IPS-18c (cell line): ENCODE data around the gene CBX4.

Experiments used
- H3K4me3 ChIP-seq: 2 replicates; pipeline ENCODE4 v1.7.0; 2013; ENCODE audit warnings: low read depth, mild to moderate bottlenecking, low read length, moderate library complexity; ENCODE audit not compliant: insufficient read depth
- H3K9me3 ChIP-seq: one replicate; pipeline ENCODE4 v1.6.1; 2013; ENCODE audit warnings: mild to moderate bottlenecking, low read length, moderate library complexity; ENCODE audit not compliant: control insufficient read depth, insufficient read depth

The CBX4 gene

DNA sequence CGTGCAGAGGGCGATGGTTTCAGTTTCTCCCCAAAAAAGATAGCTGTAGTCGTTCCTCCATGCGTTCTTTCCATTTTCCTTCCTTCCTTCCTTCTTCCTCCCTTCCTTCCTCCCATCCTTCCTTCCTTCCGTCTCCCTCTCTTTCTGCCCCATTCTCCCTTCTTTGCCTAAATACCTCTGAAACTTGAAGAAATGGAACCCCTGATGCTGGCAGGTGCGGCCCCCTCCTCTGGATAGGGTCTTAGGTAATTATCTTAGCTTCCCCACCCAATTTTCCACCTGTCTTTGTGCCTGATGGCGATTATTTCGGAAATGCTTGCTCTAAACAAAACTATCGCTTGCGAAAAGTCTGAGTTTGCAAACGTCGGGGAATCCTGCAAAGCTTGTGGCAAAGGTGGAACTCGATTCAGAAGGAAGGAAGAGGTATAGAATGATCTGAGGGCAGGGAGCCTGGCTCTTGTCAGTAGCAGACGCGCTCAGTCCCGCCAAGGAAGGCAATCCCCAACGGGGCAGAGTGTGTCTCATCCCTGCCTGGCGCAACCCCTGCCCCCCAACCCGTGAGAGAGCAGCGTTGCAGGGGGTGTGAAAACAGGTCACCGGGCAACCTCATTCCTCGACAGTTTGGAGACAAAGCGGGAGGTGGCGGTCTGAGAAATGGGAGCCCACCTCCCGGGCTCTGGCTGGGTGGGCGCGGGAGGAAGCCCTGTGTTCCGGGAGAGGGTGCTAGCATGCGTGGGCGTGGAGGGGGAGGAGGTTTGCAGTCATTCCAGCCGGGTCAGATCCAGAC is 39.5 kb downstream of the CBX4 start:
- H3K9me3 ChIP-seq = peaks cover 2% of the 10 kb centered on the region
- no peak overlapping the region for H3K4me3 ChIP-seq

DNA sequence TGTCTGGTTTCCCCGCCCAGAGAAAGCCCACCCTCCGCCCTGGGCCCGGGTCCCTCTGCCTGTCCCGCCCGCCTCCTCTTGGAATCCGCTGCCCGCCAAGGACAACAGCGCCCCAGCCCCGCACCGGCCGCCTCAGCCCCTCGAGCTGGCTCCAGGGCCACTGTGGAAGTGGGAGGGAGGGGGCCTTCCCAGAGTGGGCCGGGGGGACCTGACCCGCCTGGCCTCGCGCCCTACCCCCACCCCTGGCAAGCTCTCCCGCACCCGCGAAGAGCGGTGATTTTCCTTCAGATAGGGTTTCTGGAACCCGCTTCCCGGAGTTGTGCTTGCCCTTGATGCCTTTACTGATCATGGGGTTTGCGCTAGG is 40.1 kb downstream of the CBX4 start:
- Histone ChIP-seq H3K4me3 (no peak overlapping the region), H3K9me3 (peaks cover 2% of the 10 kb centered on the region)

DNA sequence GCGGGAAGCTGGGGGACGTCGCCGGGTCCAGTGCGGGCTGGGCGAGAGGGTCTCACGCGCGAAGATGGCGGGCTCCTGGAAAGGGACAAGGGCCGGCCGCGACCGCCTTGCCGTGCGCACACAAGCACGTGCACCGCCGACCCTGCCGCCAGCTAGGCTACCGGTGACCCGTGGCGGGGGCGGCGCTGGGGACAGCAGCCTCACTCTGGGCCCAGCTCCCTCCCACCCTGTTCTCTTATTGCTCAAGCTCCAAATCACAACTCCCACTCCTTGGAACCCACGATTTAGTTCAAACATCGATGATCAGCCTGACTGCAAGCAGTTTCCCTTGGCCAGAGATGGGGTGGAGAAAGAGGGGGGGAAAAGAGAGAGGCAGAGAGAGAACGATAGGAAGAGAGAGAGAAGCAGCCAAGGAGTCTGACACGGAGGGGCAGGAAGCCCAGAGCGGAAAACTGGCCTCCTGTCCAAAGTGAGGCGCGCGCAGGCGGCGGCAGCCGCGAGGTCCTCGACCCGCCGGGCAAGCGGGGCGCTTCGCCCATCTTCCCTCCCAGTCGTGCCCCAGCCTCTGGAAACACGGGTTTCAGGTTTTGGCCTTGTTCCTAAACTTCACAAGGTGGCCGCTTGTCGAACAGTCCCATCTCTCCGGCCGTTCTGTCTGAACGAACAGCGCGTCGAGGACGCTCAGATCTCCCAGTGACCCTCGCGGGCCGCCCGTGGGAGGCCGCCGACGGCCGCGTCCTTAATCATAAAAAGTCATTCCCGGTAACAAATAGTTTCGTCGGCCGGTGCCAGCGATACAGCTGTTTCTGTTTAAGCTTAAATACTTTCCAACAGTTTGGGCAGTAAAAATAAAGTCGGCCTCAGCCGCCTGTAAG is 40.7 kb downstream of the CBX4 start:
- Histone ChIP-seq H3K9me3 (peaks cover 2% of the 10 kb centered on the region), H3K4me3 (peak overlapping the region; percentile 38; the same call in 1 of the 2 replicates)

DNA sequence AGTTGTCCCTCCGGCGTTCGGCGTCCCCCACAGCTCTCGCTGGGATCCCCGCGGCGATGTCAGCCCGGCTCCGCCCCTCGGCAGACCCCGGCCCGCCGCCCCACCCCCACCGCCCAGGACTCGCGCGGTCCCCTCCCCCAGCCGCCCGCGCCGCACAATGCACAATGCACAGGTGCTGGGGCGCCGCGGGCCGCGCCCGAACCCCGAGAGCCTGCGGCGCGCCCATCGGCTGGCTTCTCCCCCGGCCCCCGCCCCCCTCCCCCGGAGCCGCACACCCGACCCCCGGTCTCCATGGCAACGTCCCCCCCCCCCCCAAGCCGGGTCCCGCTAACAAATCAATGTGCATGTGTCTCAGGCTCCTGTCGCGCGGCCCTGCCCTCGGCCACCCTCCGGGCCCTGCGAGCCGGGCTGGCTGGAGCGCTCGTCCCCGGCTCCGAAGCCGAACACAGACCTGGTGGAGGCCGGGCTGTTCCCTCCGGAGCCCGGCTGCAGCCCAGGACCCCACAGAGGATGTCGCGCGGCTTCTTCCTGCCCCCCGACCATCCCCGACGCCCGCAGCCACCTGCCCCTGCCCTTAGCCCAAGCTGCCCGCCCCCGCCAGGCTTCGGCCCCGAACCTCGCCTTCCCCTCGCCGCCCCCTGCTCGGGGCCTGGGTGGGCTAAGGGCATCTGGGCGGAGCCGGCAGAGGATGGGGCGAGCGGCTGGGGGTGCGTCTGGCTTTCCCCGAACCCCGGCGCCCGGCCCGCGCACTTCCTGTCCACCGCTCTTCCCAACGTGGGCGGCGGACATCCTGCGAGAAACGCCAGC is 41.5 kb downstream of the CBX4 start:
- H3K4me3 ChIP-seq = peak overlapping the region; percentile 38; the same call in 1 of the 2 replicates
- H3K9me3 ChIP-seq = no peaks in the 10 kb centered on the region

DNA sequence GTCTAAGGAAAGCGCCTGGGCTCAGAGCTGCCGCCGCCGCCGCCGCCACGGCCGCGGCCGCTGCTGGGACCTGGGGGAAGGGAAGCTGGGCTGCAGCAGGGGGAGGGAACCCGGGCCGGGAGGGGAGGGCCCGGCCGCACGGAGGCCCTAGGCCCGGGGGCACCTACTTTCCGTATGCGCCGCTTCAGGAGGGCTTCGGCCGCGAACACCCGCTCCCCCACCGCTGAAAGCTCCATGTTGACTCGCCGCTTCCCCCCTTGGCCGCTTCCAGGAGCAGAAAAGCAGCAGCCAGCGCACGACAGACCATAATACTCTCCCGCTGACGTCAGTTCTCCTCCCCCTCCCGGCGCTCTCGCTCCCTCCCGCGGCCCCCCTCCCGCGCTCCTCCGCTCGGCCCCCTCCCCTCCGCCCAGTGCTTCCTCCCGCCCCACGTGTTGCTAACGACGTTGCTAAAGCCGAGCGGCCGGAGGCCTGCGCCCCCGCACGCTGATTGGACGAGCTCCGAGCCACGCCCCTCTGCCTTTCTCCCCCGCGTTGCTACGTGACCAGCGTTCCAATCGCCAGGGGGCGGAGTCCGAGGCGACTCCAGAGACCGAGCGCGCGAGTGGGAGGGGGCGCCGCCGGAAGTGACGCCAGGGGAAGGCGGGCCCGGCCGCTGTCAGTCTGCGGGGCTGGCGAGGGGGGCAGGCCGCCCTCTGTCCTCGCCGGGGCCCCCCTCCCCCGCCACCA is 42.3 kb downstream of the CBX4 start, which contains the start of gene CBX8:
Gene CBX8, minus strand, starts transcription at position 315 of the 729 bp plus-strand sequence. Its CDS starts 79 bp downstream, at position 236.
- Histone ChIP-seq H3K9me3 (no peaks in the 10 kb centered on the region), H3K4me3 (peak within 1 kb of the TSS; percentile 55)

DNA sequence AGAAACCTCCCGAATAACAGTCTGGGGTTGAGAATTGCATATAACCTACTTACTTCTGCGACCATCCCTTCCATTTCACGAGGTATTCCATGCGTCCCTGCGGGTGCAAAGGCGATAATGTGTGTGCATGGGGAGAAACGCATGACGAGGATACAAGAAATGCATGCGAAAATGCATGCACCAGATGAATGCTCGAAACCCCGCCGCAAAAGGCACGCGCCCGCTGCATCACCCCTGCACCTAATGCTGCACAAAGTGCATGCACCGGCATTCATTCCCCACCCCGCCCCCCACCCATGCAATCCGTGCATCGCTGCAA is 42.8 kb downstream of the CBX4 start:
- peak overlapping the region; percentile 55 for H3K4me3 ChIP-seq
- H3K9me3 ChIP-seq = no peaks in the 10 kb centered on the region

DNA sequence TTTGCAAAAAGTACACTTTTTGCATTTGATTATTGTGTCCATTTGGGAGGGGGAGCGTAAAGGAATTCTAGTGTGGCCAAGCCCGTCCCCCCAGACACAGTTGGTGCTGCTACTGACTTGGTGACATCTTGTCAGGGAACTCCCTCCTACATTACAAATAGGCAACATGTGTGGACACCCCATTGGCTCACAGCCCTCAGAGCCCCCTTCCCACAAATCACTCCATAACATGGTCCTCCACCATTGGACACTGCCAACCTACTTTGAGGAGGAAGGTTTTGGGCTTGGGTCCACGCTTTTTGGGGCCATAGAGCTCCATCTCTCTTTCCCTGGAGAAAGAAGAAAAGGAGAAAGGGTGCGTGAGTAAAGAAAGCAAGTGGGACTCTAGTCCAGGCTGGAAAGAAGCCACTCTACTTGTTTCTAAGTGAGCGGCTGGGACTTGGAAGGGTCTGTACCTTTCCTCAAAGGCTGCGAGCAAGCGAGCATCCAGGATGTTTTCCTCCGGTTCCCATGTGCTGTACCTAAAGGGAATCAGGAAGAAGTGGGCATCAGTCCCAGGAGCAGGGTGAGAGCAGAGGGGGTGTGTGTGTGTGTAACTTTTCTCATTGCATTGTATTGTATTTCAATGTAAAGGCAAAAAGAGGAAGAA is 43.3 kb downstream of the CBX4 start:
- Histone ChIP-seq H3K4me3 (peak overlapping the region; percentile 55), H3K9me3 (no peaks in the 10 kb centered on the region)

DNA sequence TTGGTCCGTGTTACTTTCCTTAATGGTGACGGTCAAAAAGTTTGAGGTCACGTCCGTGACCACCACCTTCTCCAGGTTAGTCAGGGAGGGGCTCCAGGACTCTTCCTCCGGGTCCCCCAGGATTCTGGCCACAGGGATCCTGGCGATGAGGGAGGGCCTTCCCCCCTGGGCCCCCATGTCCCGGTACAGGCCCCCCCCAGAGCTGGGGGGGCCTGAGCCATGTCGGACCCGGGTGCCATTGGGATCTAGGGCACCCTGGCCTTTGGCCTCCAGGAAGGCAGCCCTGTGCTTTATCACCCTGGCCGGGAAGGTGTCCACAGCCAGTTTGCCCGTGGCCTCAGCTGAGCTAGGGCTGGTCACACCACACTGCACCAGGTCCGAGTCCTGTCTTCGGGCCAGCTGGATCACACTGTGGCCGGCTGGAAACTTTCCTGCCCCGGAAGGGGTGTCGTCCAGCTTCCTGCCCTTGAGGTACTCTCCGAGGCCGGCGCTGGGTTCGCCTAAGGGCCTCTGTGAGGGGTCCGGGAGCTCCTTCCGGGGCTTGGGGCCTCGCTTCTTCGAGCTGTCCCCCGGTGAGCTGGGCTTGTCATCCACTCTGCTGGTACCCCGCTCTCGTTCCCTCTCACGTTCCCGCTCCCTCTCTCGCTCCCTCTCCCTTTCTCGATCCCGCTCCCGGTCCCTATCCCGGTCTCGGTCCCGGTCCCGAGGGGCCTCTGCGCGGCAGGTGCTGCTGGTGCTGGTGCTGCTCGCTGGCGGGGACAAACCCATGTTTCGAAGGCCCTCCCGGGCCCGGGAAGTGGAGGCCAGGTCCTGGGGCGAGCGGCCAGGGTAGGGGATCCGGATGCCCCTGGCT is 44.4 kb downstream of the CBX4 start:
- Histone ChIP-seq H3K4me3 (peak overlapping the region; percentile 31; the same call in 1 of the 2 replicates), H3K9me3 (no peaks in the 10 kb centered on the region)

DNA sequence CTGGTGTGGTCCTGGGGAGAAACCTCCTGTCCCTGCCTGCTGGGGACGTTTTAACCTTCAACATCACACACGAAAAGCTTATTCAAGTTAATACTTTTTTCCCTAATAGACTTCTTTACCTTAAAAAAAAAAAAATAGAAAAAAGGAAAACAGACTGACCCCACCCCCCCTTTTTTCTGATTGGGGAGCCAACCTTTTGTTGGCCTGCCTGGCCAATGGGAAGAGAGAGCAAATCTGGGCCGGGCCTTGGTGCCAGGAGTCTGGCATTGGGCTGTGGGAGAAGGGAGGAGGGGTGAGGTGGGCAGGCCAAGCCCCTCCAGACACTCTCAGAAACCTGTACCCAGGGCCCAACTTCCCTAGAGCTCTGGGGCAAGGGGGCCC is 45.3 kb downstream of the CBX4 start:
- H3K4me3 ChIP-seq = 0 out of 2 replicates have a peak overlapping the region, but pooled peaks have one; percentile 41
- H3K9me3 ChIP-seq = no peaks in the 10 kb centered on the region

DNA sequence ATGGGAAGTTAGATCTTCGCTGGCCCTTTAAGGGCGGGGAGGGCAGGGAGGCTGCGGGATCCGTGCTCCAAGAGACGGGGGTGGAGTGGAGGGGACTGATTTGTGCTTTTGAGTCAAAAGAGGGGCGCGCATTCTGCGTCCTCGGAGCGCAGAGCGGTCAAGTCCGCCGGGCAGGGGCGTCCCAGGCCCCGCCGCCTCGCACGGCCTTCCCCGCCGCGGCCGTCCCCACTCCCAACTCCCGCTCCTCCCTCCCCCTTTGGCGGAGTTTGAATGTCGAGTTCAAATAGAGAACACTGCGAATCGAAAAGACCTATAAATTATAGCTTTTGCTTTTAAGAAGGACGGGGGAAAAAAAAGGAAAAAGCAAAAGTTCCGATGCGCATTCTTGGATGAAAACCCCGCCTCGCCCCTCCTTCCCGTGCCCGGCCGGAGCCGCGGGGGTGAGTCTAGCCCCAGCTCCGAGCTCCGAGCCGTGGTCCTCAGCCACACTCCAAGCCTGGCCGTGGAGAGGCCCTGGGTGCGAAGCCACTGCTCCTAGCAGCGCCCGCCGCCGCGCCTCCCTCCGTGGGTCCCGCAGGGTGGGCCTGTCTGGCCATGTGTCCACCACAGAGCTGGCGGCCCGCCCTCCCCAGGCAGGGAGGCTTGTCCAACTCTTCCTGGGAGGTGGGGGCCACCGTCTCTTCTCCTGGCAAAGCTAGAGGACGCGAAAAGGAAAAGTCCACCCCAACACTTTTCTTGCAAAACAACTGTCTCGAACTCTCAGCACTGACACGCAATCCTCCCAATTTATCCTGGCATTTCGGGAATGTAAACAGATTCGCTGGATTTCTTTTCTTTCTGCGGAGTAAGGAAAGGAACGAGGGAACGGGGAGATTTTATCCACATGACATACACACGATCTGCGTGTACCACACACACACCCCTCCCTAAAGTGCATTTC is 46.0 kb downstream of the CBX4 start:
- H3K4me3 ChIP-seq = peak overlapping the region; percentile 41

DNA sequence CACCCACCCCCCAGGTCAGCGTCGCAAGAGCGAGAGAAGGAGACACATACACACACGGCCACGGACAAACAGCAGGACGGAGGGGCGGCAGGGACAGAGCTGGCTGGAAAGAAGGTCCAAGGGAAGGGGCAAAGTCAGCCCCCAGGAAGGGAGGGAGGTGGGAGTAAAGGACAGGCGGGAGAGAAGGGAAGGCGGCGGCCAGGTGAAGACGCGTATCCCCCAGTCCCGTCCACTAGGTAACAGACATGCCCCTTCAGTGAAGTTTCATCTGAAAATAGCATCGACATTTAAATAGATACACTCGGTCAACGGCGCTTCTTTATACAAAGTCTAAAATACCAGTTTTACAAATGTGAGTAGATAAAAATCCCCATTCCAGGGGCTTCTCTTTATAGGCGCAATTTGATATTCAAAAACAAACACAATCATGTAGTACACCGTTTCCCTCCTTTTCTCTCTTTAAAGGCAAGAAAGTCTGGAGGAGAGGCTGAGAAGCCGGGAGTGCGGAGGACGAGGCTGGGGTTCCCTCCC is 46.8 kb downstream of the CBX4 start:
- Histone ChIP-seq H3K9me3 (no peaks in the 10 kb centered on the region), H3K4me3 (no peak overlapping the region)

More for the DNA sequence above, 46.0 kb downstream of the CBX4 start:
- H3K9me3 ChIP-seq = no peaks in the 10 kb centered on the region

DNA sequence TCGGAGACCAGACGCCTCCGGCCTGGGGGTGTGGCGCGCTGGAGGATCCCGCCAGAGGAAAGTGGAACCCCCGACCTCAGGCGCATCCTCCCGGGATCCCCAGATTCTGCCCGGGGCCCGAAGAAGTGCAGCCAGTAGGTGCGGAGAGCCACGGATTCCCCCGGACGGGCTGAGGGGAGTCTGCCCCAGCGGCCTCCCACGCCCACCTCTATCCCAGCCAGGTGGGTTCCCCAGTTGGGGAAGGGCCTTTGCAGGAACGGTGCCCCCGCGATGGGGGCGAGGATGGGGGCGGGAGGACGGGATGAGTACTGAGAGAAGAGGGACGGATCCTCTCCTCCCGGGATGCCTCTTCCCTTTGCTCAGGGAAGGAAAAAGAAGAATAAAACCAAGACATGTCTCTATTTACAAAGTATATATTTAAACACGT is 47.5 kb downstream of the CBX4 start:
- H3K4me3 ChIP-seq = no peak overlapping the region
- H3K9me3 ChIP-seq = no peaks in the 10 kb centered on the region

DNA sequence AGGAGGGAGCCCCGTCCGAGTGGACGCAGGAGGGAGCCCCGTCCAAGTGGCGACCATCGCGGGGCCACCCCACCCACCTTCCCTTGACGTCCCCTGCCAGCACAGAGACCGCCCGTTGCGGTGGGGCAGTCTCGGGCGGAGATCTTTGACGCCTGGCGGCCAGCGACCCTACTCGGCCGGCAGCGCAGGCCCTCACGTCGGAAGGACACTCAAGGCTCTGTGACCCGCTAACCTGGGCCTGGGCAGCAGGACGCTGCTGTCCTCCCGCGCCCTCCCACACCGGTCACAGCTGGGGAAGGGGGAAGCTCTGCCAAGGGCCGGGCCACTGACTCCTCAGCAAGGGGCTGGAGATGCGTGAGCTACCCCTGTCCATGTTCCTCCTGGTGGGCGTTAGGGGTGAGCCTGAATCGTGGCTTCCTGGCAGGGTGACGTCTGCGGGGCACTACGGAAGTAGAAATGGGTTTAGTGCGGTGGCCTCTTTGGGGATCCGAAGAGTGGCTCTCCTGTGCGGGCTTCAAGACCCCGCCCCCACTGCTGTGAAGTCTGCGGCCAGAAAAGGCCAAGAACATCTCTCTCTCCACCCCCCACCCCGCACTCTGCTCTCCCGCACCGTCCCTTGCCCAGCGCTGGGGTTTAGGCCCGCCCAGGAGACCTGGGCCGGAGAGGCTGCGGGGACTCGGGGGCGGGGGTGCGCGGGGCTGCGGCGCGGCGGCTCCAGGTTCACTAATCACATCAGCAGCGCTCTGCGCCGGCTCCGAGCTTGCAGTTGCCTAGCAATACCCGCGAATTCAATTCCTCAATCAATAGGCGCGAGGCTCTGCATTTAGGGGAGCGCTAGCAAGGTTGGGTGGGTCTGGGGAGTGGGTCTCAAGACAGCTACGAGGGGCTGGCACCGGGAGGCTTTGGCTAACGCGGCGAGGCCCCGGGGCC is 48.2 kb downstream of the CBX4 start:
- H3K9me3 ChIP-seq = no peaks in the 10 kb centered on the region
- H3K4me3 ChIP-seq = no peak overlapping the region
